B cell (primary cell): ENCODE data around the gene TMCC3. TPM values are rescaled to one million over a fixed set of nuclear protein-coding genes. Genes with fewer than 3 reads are reported as not detected.

Experiments used
- ATAC-seq: fragments of 200-7000 bp; cut with Tn5 transposase; one replicate; pipeline ENCODE4 v1.10.0; 2021; ENCODE audit warnings: low read depth, mild to moderate bottlenecking, moderate number of reproducible peaks, moderate library complexity
- CTCF ChIA-PET: fragments of 350-600 bp; sonication (Branson Sonifier 250); formaldehyde crosslinking; loops from one replicate; lab custom pipeline; 2021; ENCODE audit warnings: antibody characterized with exemption, inconsistent platforms; lab: Charles Lee
- POLR2A ChIA-PET: fragments of 350-600 bp; sonication (Branson Sonifier 250); formaldehyde crosslinking; loops from one replicate; lab custom pipeline; 2021; ENCODE audit warnings: antibody characterized with exemption; lab: Charles Lee
- DNase-seq: peaks from one replicate; pipeline ENCODE4 v3.0.0; 2013
- H2AFZ ChIP-seq: 2 replicates; pipeline ENCODE4 v1.6.1; 2012; ENCODE audit warnings: mild to moderate bottlenecking, low read depth, low read length; ENCODE audit not compliant: insufficient read depth, poor library complexity, severe bottlenecking
- H3K27ac ChIP-seq, 2 donors: 1 replicate in 1 of 2; 2 replicates in 1 of 2; pipeline ENCODE4 v1.5.1; 2012 to 2013; ENCODE audit warnings: low read length in 2 of 2, mild to moderate bottlenecking in 2 of 2, moderate library complexity in 1 of 2
- H3K27me3 ChIP-seq, 4 experiments: fragments of 200-600 bp in 1 of 4; sonication (generic) in 1 of 4; replicated peaks in 1 of 4; 1 replicate in 2 of 4; 2 replicates in 2 of 4; pipeline versions ENCODE4 v1.6.1 to v1.7.0; 2013 to 2016; ENCODE audit warnings: low read length in 3 of 4, mild to moderate bottlenecking in 2 of 4, mixed read lengths in 1 of 4, moderate library complexity in 1 of 4; ENCODE audit not compliant: insufficient read depth in 4 of 4, control insufficient read depth in 3 of 4; ENCODE audit errors: control extremely low read depth in 1 of 4
- H3K36me3 ChIP-seq, 2 experiments: replicated peaks in 1 of 2; 1 replicate in 1 of 2; 2 replicates in 1 of 2; pipeline versions ENCODE4 v1.6.1 to v1.7.1; 2013; ENCODE audit warnings: low read length in 1 of 2; ENCODE audit not compliant: insufficient read depth in 2 of 2, control insufficient read depth in 1 of 2; ENCODE audit errors: control extremely low read depth in 1 of 2, extremely low read depth in 1 of 2
- H3K4me1 ChIP-seq, 2 donors: fragments of 200-600 bp in 1 of 2; sonication (generic) in 1 of 2; 1 replicate in 1 of 2; 2 replicates in 1 of 2; pipeline versions ENCODE4 v1.5.1 to v1.6.1; 2013 to 2017; ENCODE audit warnings: low read length in 2 of 2; ENCODE audit not compliant: control insufficient read depth in 2 of 2, insufficient read depth in 2 of 2
- H3K4me2 ChIP-seq: replicated peaks from 2 replicates; pipeline ENCODE3; 2012; ENCODE audit warnings: mild to moderate bottlenecking, low read depth, low read length; ENCODE audit not compliant: poor library complexity, severe bottlenecking
- H3K4me3 ChIP-seq, 5 experiments: fragments of 200-600 bp in 1 of 5; sonication (generic) in 1 of 5; 1 replicate in 3 of 5; 2 replicates in 2 of 5; pipeline versions ENCODE4 v1.5.1 to v1.7.0; 2011 to 2016; ENCODE audit warnings: low read length in 4 of 5, mild to moderate bottlenecking in 4 of 5, low read depth in 2 of 5, control low read depth in 1 of 5, moderate library complexity in 1 of 5; ENCODE audit not compliant: insufficient read depth in 1 of 5; ENCODE audit errors: control extremely low read depth in 1 of 5, extremely low read depth in 1 of 5
- H3K79me2 ChIP-seq: fragments of 200-600 bp; sonication (generic); one replicate; pipeline ENCODE4 v1.6.0; 2016; ENCODE audit warnings: low read length; ENCODE audit not compliant: control insufficient read depth, insufficient read depth
- H3K9ac ChIP-seq: fragments of 200-600 bp; sonication (generic); 2 replicates; pipeline ENCODE4 v1.6.1; 2017; ENCODE audit warnings: mild to moderate bottlenecking, low read length, moderate library complexity
- H3K9me3 ChIP-seq, 3 donors: one replicate each; pipeline versions ENCODE4 v1.6.1 to v1.7.1; 2013; ENCODE audit warnings: low read length in 2 of 3; ENCODE audit not compliant: control insufficient read depth in 2 of 3, insufficient read depth in 1 of 3; ENCODE audit errors: control extremely low read depth in 1 of 3
- H4K20me1 ChIP-seq: 2 replicates; pipeline ENCODE4 v1.6.0; 2012; ENCODE audit warnings: mild to moderate bottlenecking, low read length; ENCODE audit not compliant: insufficient read depth, control insufficient read depth, poor library complexity, severe bottlenecking
- H3K27ac Mint-ChIP-seq: one replicate; pipeline ENCODE4 v1.8.0; 2021; ENCODE audit warnings: mixed read lengths
- H3K27me3 Mint-ChIP-seq: one replicate; pipeline ENCODE4 v1.8.0; 2021; ENCODE audit warnings: mixed read lengths
- H3K4me1 Mint-ChIP-seq: one replicate; pipeline ENCODE4 v1.8.0; 2021; ENCODE audit warnings: mixed read lengths
- H3K4me3 Mint-ChIP-seq: one replicate; pipeline ENCODE4 v1.8.0; 2021; ENCODE audit warnings: mixed read lengths
- H3K9me3 Mint-ChIP-seq: one replicate; pipeline ENCODE4 v1.8.0; 2022; ENCODE audit warnings: mixed read lengths; ENCODE audit not compliant: insufficient read depth
- CTCF ChIP-seq: fragments of 200-600 bp; IDR thresholded peaks from one replicate; pipeline ENCODE4 v1.8.0; 2022; ENCODE audit warnings: antibody characterized with exemption, mild to moderate bottlenecking
- EZH2 ChIP-seq: IDR thresholded peaks from 2 replicates; pipeline ENCODE4 v1.6.1; 2012; ENCODE audit warnings: borderline replicate concordance, low read depth, mild to moderate bottlenecking, moderate library complexity, low read length; ENCODE audit not compliant: insufficient read depth, poor library complexity, severe bottlenecking
- WGBS: methylation state at CpG from one replicate; pipeline ENCODE4 v1.1.5; 2013; ENCODE audit warnings: missing lambda C conversion rate; ENCODE audit not compliant: insufficient coverage; 5-methylcytosine and 5-hydroxymethylcytosine counted together
- intact Hi-C: fragments of 100-400 bp; cut with micrococcal nuclease; formaldehyde crosslinking; loops from one replicate; pipeline ENCODE4 v1.10.0; 2022
- polyA plus RNA-seq: library from polyadenylated mRNA; depleted of rRNA; stranded (reverse); fragments of >200 nt; gene quantifications from 2 replicates; pipeline ENCODE4 v1.2.3, GENCODE V29; 2012
- total RNA-seq, 2 donors: library from RNA; stranded (reverse); fragments of 120-200 nt in 1 of 2; gene quantifications; 1 replicate in 1 of 2; 2 replicates in 1 of 2; pipeline versions ENCODE4 v1.2.3 to v1.2.4, GENCODE V29; 2013 to 2022

The TMCC3 gene
- total and polyA plus RNA-seq, 2 donors (not counting 1 experiment from before 2014, with no cell fraction given), result 4.5 to 8.8 TPM

GRCh38 chr12:94592080-94592479 is 58.3 kb downstream of the TMCC3 start:
- ATAC-seq (no peak), DNase-seq (no peak)
- Histone ChIP-seq H3K9ac (no peak overlapping the region), H2AFZ (no peak overlapping the region), H3K9me3 (no peaks in the 10 kb centered on the region), H3K27ac (no peak overlapping the region), H3K4me1 (peaks cover 12% of the 10 kb centered on the region in 2 donors), H3K4me3 (no peak overlapping the region), H4K20me1 (peaks cover 7% of the 10 kb centered on the region), H3K4me2 (no peak overlapping the region), H3K36me3 (no peaks in the 10 kb centered on the region), H3K79me2 (peaks cover 3% of the 10 kb centered on the region), H3K27me3 (no peaks in the 10 kb centered on the region)
- H3K27ac Mint-ChIP-seq, result no peak overlapping the region
- no peaks in the 10 kb centered on the region for H3K9me3 Mint-ChIP-seq
- no peaks in the 10 kb centered on the region for H3K27me3 Mint-ChIP-seq
- 100% methylated on average over 1 of the region's 6 CpGs for WGBS
- no peak overlapping the region for H3K4me3 Mint-ChIP-seq
- ChIA-PET POLR2A (no interaction called here), CTCF (no interaction called here)
- TF ChIP-seq CTCF (no peak), EZH2 (no peak)
- peaks cover 24% of the 10 kb centered on the region for H3K4me1 Mint-ChIP-seq
- intact Hi-C loops, result no loop called here

GRCh38 chr12:94590428-94590827 is 59.9 kb downstream of the TMCC3 start:
- CTCF ChIA-PET, result no interaction called here
- ATAC-seq (no peak), DNase-seq (no peak)
- Histone ChIP-seq H3K4me2 (no peak overlapping the region), H3K79me2 (peaks cover 3% of the 10 kb centered on the region), H3K27ac (no peak overlapping the region), H3K27me3 (no peaks in the 10 kb centered on the region), H3K36me3 (no peaks in the 10 kb centered on the region), H3K4me3 (no peak overlapping the region), H4K20me1 (peaks cover 6% of the 10 kb centered on the region), H3K9me3 (no peaks in the 10 kb centered on the region), H3K4me1 (peaks cover 12% of the 10 kb centered on the region in 2 donors), H3K9ac (no peak overlapping the region), H2AFZ (no peak overlapping the region)
- Mint-ChIP-seq H3K4me3 (no peak overlapping the region), H3K27me3 (no peaks in the 10 kb centered on the region), H3K9me3 (no peaks in the 10 kb centered on the region), H3K4me1 (peaks cover 24% of the 10 kb centered on the region), H3K27ac (no peak overlapping the region)
- TF ChIP-seq EZH2 (no peak), CTCF (no peak)
- POLR2A ChIA-PET, result no interaction called here
- intact Hi-C loops, result no loop called here
- WGBS, result 100% methylated on average over 7 of the region's 8 CpGs
